K562 (cell line): ENCODE measurements around the gene CD36. TPM values are rescaled to one million over a fixed set of nuclear protein-coding genes. Genes with fewer than 3 reads are reported as not detected.

ENCODE experiments used
- NUFIP1 ChIP-seq: fragments of 450-650 bp; IDR thresholded peaks from 2 replicates; pipeline ENCODE4 v1.6.1; 2018; ENCODE audit not compliant: partially characterized antibody
- ZBTB40 ChIP-seq, 2 experiments: fragments of 450-650 bp in 1 of 2; sonication (generic) in 1 of 2; formaldehyde crosslinking in 1 of 2; IDR thresholded peaks; 2 replicates each; pipeline versions ENCODE4 v1.7.1 to v1.9.0; 2016 to 2022; ENCODE audit warnings: inconsistent platforms in 1 of 2, mild to moderate bottlenecking in 1 of 2, missing genetic modification reagents in 1 of 2
- ZFP1 ChIP-seq: fragments of 450-650 bp; formaldehyde crosslinking; IDR thresholded peaks from 2 replicates; pipeline ENCODE4 v1.4.0; 2020; ENCODE audit warnings: mild to moderate bottlenecking, mixed read lengths
- ZNF584 ChIP-seq: fragments of 200-800 bp; sonication (Bioruptor generic); IDR thresholded peaks from 2 replicates; pipeline ENCODE4 v1.6.1; 2016; ENCODE audit warnings: low read depth, mild to moderate bottlenecking, missing genetic modification characterization, missing compliant biosample characterization
- polyA plus RNA-seq, 8 experiments: library from polyadenylated mRNA; depleted of rRNA in 4 of 8; stranded (reverse) in 5 of 8; unstranded in 3 of 8; fragments of >200 nt; fragmentation: Nextera tagmentation in 2 of 8; fragmentation: Illumina TruSeq in 1 of 8; extraction: Ambion mirVana in 2 of 8; extraction: Trizol in 1 of 8; gene quantifications; 2 replicates each; pipeline versions ENCODE4 v1.2.1 to v1.2.3, GENCODE V29; 2011 to 2014; ENCODE audit warnings: inconsistent platforms in 1 of 8, missing spikeins in 1 of 8
- total RNA-seq, 7 experiments: library from RNA; depleted of rRNA in 6 of 7; stranded (reverse); fragments of >200 nt in 6 of 7; fragmentation: Illumina TruSeq in 2 of 7; extraction: Trizol in 2 of 7; gene quantifications; 2 replicates each; pipeline versions ENCODE4 v1.2.1 to v1.2.3, GENCODE V29; 2011 to 2021; ENCODE audit warnings: low replicate concordance in 1 of 7

The CD36 gene
- total and polyA plus RNA-seq, 9 of the 15 experiments (the other 6 are each of a cell fraction or from before 2014, with no cell fraction given): 0.09 to 4.0 (median 0.42) TPM

- TF ChIP-seq ZBTB40 (IDR thresholded peaks at IDR 0.05) (no peak), ZBTB40 (CRISPR knock-in tag; IDR thresholded peaks at IDR 0.05) (no peak), NUFIP1 (no peak), ZNF584 (CRISPR knock-in tag) (no peak), ZFP1 (CRISPR knock-in tag) (no peak)
- TF ChIP-seq, all 486 proteins: peak for 0
Observed at GRCh38 chr7:80604436-80604835, 34.0 kb upstream of the CD36 start (continued).
